ENCODE data around the gene EFCAB14.
"Not testable (repeated sequence)": the region's sequence is repeated elsewhere in the genome, so short reads cannot be mapped to it uniquely, and the experiment has no call there.

EFCAB14 gene

DNA sequence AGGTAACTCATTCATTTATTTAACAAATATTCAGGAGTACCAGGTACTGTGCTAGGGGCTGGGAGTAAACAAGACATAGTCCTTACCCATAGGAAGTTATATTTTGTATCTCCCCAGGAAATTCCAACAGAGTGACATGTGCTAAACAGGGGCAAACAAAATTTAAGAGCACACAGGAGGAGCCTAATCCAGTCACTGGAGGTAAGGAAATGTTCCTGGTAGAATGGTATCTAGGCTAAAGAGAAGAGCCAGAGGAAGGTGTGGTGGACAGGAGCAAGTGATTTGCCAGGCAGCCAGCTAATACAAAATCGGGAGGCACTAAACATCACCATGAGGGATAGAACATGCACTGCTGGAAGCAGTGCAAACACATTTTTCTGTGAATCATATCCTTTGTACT lies 36.9 kb downstream of the EFCAB14 start:
- DNase-seq, result no peak

- DNase-seq, result no peak
These were observed 37.4 kb downstream of the EFCAB14 start for GRCh38 chr1:46681333-46682034.

GRCh38 chr1:46679789-46680573 lies 38.9 kb downstream of the EFCAB14 start:
- DNase-seq, result no peak

GRCh38 chr1:46677339-46677738 lies 41.6 kb downstream of the EFCAB14 start:
- DNase-seq, result no peak

GRCh38 chr1:46676531-46676930 lies 42.4 kb downstream of the EFCAB14 start:
- no peak for DNase-seq

GRCh38 chr1:46675549-46676314 lies 43.2 kb downstream of the EFCAB14 start:
- DNase-seq, result no peak

GRCh38 chr1:46673749-46674182 lies 45.1 kb downstream of the EFCAB14 start:
- no peak for DNase-seq

DNA sequence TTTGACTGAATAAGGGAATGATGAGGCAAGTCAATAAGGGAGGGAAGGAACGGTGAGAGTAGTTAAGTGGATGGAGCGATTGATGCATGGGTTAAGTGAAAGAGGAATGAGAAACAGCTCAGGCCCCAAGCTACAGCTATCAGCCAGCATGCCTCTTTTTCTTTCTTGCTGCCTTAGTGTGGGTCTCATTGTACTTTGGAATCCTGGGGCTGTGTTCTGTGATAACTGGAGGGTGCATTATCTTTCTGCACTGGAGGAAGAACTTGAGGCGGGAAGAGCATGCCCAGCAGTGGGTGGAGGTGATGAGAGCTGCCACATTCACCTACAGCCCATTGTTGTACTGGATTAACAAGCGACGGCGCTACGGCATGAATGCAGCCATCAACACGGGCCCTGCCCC lies 46.2 kb downstream of the EFCAB14 start:
- DNase-seq, result no peak

GRCh38 chr1:46671554-46671953 lies 47.4 kb downstream of the EFCAB14 start, which contains the start of gene TEX38:
TEX38 (plus strand) TSS chr1:46671854; CDS start chr1:46671935, 81 bp downstream.
- DNase-seq, result no peak

DNA sequence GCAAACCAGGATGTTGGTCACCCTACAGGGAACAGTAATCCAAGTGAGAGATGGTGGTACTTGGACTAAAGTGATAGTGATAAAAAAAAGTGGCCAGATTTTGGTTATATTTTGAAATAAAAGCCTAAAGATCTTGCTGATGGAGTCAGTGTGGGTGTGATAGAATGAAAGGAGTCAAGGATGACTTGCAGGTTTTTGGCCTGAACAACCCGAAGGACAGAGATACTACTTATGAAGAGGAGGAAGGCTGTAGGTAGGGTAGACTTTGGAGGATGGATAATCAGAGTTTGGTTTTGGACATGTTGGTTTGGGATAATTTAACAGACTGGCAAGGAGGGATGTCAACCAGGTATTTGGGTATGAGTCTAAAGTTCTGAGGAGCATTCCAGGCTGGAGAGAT lies 48.8 kb downstream of the EFCAB14 start:
- no peak for DNase-seq

DNA sequence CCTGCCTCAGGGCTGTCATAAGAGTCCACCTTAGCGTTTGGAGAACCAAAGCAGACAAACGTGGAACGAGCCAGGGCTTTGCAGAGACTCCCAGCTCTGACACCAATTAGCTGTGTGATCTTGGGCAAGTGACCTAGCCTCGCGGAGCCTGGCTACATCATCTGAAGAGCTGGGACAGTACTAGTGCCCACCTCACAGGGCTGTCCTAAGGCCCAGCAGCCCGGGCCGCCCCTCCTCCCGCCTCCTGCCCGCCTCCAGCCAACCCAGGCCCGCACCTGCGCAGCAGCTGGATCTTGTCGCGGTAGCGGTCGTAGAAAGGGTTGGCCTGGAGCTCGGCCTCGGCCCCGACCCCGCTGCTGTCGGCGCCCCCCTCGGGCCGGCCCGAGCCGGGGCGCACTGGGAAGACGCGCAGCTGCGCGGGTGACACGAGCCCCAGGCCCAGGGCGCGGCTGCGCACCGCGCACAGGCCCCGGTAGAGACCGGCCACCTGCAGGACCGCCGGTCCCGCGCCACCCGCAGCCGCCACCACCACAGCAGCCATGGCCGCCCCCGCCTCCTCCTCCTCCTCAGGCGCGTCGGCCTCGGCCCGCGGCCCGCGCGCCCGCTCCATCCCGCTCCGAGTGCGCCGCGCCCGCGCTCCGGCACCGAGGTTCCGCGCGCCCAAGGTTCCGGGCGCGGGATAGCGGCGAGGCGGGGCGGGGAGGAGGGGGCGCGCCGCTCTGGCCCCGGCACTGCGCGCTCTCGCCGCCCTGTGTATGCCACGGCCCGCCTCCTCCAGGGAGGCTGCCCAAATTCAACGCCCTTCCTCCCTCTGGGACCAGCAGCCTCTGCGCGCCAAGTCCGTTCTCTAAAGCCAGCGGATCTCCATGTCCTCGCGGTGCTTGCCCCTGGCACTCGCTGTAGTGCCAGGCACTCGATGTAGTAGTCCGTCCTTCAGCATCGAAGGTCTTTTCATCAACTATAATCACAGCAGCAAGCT lies 50.8 kb downstream of the EFCAB14 start, which contains the start of gene ATPAF1:
ATPAF1 (minus strand) TSS at position 583 of the 979 bp plus-strand sequence; CDS start at position 541, 42 bp downstream.
- peak; percentile 63 for DNase-seq

GRCh38 chr1:46665983-46666382 lies 52.9 kb downstream of the EFCAB14 start:
- no peak for DNase-seq

DNA sequence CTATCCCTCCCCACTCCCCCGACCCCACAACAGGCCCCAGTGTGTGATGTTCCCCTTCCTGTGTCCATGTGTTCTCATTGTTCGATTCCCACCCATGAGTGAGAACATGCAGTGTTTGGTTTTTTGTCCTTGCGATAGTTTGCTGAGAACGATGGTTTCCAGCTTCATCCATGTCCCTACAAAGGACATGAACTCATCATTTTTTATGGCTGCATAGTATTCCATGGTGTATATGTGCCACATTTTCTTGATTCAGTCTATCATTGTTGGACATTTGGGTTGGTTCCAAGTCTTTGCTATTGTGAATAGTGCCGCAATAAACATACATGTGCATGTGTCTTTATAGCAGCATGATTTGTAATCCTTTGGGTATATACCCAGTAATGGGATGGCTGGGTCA lies 56.0 kb downstream of the EFCAB14 start:
- DNase-seq, result not testable (repeated sequence)

DNA sequence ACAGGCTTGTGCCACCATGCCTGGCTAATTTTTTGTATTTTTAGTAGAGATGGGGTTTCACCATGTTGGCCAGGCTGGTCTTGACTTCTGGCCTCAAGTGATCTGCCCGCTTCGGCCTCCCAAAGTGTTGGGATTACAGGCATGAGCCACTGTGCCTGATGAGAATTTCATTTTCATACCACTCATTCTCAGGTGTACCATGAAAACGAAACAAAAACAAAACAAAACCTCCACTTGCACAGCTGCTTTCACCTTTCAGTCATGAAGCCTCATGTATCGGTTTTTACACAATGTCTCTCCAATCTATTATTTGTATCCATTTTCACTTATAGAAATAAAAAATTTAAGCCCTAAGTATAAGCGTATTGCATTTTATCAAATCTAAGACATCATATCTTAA lies 58.8 kb downstream of the EFCAB14 start:
- DNase-seq, result not testable (repeated sequence)

GRCh38 chr1:46659307-46659870 lies 59.5 kb downstream of the EFCAB14 start:
- no peak for DNase-seq

DNA sequence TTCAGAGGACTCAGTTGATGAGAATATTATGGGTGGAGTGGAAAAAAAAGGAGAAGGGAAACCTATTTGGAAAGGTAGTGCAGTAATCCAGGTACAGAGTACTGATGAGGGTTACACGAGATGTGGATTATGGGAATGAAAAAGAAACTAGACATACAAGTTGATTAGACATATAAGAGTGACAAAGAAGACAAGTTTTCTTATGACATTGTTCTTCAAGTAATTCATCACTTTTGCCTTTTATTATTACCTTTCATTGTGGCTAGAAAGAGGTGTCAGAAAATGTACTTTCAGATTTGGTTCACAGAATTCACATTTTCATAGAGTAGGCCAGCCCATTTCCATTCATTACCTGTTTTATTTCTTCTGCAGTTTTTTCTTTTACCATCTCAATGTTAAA lies 61.1 kb downstream of the EFCAB14 start:
- DNase-seq, result no peak

- DNase-seq, result no peak
These were observed 62.3 kb downstream of the EFCAB14 start for GRCh38 chr1:46656643-46657042.

- DNase-seq, result no peak
These were observed 63.1 kb downstream of the EFCAB14 start for GRCh38 chr1:46655848-46656247.

- not testable (repeated sequence) for DNase-seq
These were observed 64.2 kb downstream of the EFCAB14 start for GRCh38 chr1:46654698-46655097.

GRCh38 chr1:46654012-46654411 lies 64.9 kb downstream of the EFCAB14 start:
- DNase-seq, result no peak

DNA sequence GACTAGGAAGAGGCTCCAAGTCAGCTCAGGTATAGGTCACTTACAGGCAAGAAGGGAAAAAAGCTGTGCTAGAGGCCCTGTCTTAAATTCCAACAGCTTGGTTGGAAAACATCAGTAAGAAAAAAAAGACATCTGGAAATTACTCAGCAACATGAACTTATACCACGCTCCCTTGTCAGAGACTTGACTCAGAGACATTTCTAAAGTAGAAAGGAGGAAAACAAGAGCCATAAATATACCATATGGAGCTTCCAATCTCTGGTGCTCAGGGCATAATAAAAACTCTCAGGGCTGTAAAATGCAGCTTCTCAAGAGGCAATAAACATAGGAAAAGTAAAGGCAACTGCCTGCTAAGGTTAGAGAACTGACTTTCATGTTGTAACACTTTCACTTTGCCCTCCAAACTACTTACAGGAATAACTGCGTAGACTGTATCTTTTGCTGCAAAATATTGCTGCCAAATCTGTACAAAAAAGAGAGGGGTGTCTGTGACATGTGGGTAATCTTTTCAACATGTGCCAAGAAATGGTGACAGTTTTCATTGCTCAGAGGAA lies 65.4 kb downstream of the EFCAB14 start:
- DNase-seq, result no peak

Measured in activated naive CD4-positive, alpha-beta T cell treated with Interleukin-2 at 50 U/mL for 16 hours (primary cell).